ENCODE results near the gene VSX1. TPM values are rescaled to one million over a fixed set of nuclear protein-coding genes. Genes with fewer than 3 reads are reported as not detected.

VSX1 gene
- total RNA-seq, 1 experiment from 2014 or later, result not detected

- Mint-ChIP-seq H3K27me3 (ENCODE audit: insufficient read depth, unreplicated experiment) (peaks cover 60% of the 10 kb centered on the region), H3K9me3 (ENCODE audit: unreplicated experiment) (no peaks in the 10 kb centered on the region), H3K36me3 (ENCODE audit: insufficient read depth, unreplicated experiment) (no peaks in the 10 kb centered on the region), H3K4me3 (ENCODE audit: unreplicated experiment) (no peak overlapping the region), H3K4me1 (ENCODE audit: insufficient read depth, unreplicated experiment) (peaks cover 18% of the 10 kb centered on the region), H3K27ac (ENCODE audit: low read depth, unreplicated experiment) (no peak overlapping the region)
- ChIA-PET CTCF (interaction anchor here (0.8 to 9.6 kb wide), 19 partner anchors 10 to 528 kb away, joined by 3 to 500 read pairs (median 8); no protein-coding TSS in a partner anchor), POLR2A (interaction anchor here (1.7 to 7.6 kb wide), 2 partner anchors 47 to 70 kb away, joined by 4 to 144 read pairs; partner anchors contain the start of gene APMAP)
- no TSS peak for BruUV-seq (replicated peaks)
- intact Hi-C loops (cut with micrococcal nuclease), result loop anchor here (10.0 kb wide), 1 partner anchor 181 kb away; the partner anchor contains the start of gene PYGB
- no peak for DNase-seq (ENCODE audit: unreplicated experiment)
- TF ChIP-seq CTCF (IDR thresholded peaks at IDR 0.05; ENCODE audit: unreplicated experiment), result no peak
These were observed 18.0 kb downstream of the VSX1 start for GRCh38 chr20:25063981-25064380.

GRCh38 chr20:25063546-25063945 is 18.4 kb downstream of the VSX1 start:
- Mint-ChIP-seq H3K27me3 (ENCODE audit: insufficient read depth, unreplicated experiment) (peaks cover 55% of the 10 kb centered on the region), H3K4me3 (ENCODE audit: unreplicated experiment) (no peak overlapping the region), H3K36me3 (ENCODE audit: insufficient read depth, unreplicated experiment) (no peaks in the 10 kb centered on the region), H3K9me3 (ENCODE audit: unreplicated experiment) (no peaks in the 10 kb centered on the region), H3K4me1 (ENCODE audit: insufficient read depth, unreplicated experiment) (peaks cover 18% of the 10 kb centered on the region), H3K27ac (ENCODE audit: low read depth, unreplicated experiment) (no peak overlapping the region)
- no peak for TF ChIP-seq CTCF (IDR thresholded peaks at IDR 0.05; ENCODE audit: unreplicated experiment)
- DNase-seq (ENCODE audit: unreplicated experiment), result no peak
- intact Hi-C loops (cut with micrococcal nuclease), result loop anchor here (10.0 kb wide), 1 partner anchor 181 kb away; the partner anchor contains the start of gene PYGB
- ChIA-PET CTCF (interaction anchor here (0.8 to 9.6 kb wide), 19 partner anchors 10 to 528 kb away, joined by 3 to 500 read pairs (median 8); no protein-coding TSS in a partner anchor), POLR2A (interaction anchor here (1.7 to 7.6 kb wide), 3 partner anchors 46 to 70 kb away, joined by 4 to 144 read pairs (median 23); partner anchors contain the start of gene APMAP)
- no TSS peak for BruUV-seq (replicated peaks)

GRCh38 chr20:25062841-25063240 is 19.1 kb downstream of the VSX1 start:
- no peaks in the 10 kb centered on the region for H3K36me3 Mint-ChIP-seq (ENCODE audit: insufficient read depth, unreplicated experiment)
- no TSS peak for BruUV-seq (replicated peaks)
- H3K4me1 Mint-ChIP-seq (ENCODE audit: insufficient read depth, unreplicated experiment), result peaks cover 18% of the 10 kb centered on the region
- ChIA-PET CTCF (interaction anchor here (0.7 to 9.6 kb wide), 19 partner anchors 9 to 346 kb away, joined by 3 to 500 read pairs (median 5); no protein-coding TSS in a partner anchor), POLR2A (interaction anchor here (0.9 to 7.6 kb wide), 6 partner anchors 13 to 184 kb away, joined by 3 to 144 read pairs (median 8); partner anchors contain the start of genes APMAP and PYGB)
- H3K9me3 Mint-ChIP-seq (ENCODE audit: unreplicated experiment), result no peaks in the 10 kb centered on the region
- H3K27me3 Mint-ChIP-seq (ENCODE audit: insufficient read depth, unreplicated experiment), result peaks cover 51% of the 10 kb centered on the region
- intact Hi-C loops (cut with micrococcal nuclease), result loop anchor here (10.0 kb wide), 1 partner anchor 182 kb away; the partner anchor contains the start of gene PYGB
- DNase-seq (ENCODE audit: unreplicated experiment), result no peak
- H3K27ac Mint-ChIP-seq (ENCODE audit: low read depth, unreplicated experiment), result no peak overlapping the region
- no peak overlapping the region for H3K4me3 Mint-ChIP-seq (ENCODE audit: unreplicated experiment)
- TF ChIP-seq CTCF (IDR thresholded peaks at IDR 0.05; ENCODE audit: unreplicated experiment), result no peak

GRCh38 chr20:25061821-25062530 is 20.0 kb downstream of the VSX1 start:
- CTCF ChIA-PET, result interaction anchor here (0.6 to 9.6 kb wide), 13 partner anchors 8 to 338 kb away, joined by 3 to 500 read pairs (median 5); no protein-coding TSS in a partner anchor
- DNase-seq (ENCODE audit: unreplicated experiment), result no peak
- TF ChIP-seq CTCF (IDR thresholded peaks at IDR 0.05; ENCODE audit: unreplicated experiment), result no peak
- Mint-ChIP-seq H3K9me3 (ENCODE audit: unreplicated experiment) (no peaks in the 10 kb centered on the region), H3K4me1 (ENCODE audit: insufficient read depth, unreplicated experiment) (peaks cover 18% of the 10 kb centered on the region), H3K27ac (ENCODE audit: low read depth, unreplicated experiment) (no peak overlapping the region), H3K27me3 (ENCODE audit: insufficient read depth, unreplicated experiment) (peaks cover 51% of the 10 kb centered on the region), H3K36me3 (ENCODE audit: insufficient read depth, unreplicated experiment) (no peaks in the 10 kb centered on the region), H3K4me3 (ENCODE audit: unreplicated experiment) (no peak overlapping the region)
- intact Hi-C loops (cut with micrococcal nuclease), result loop anchor here (10.0 kb wide), 1 partner anchor 183 kb away; the partner anchor contains the start of gene PYGB
- BruUV-seq (replicated peaks), result no TSS peak
- POLR2A ChIA-PET, result interaction anchor here (0.9 to 7.6 kb wide), 6 partner anchors 12 to 185 kb away, joined by 3 to 144 read pairs (median 8); partner anchors contain the start of genes APMAP and PYGB
